HepG2 (cell line): ENCODE data around the gene IST1. TPM values are rescaled to one million over a fixed set of nuclear protein-coding genes. Genes with fewer than 3 reads are reported as not detected.
A peak's percentile ranks its signal among the peaks of the same experiment; 100 is the strongest.

ENCODE experiments used
- ATF7-NPFF ChIP-seq: sonication (generic); formaldehyde crosslinking; IDR thresholded peaks from 2 replicates; pipeline ENCODE4 v1.8.1; 2023; ENCODE audit warnings: mild to moderate bottlenecking, low read depth, missing genetic modification reagents, moderate library complexity
- FOXJ3 ChIP-seq: sonication (generic); formaldehyde crosslinking; IDR thresholded peaks from 2 replicates; pipeline ENCODE4 v1.4.0; 2020; ENCODE audit warnings: missing genetic modification reagents, mild to moderate bottlenecking, borderline replicate concordance
- HDAC1 ChIP-seq: sonication (generic); formaldehyde crosslinking; IDR thresholded peaks from 2 replicates; pipeline ENCODE4 v1.5.1; 2020; ENCODE audit warnings: mild to moderate bottlenecking, missing genetic modification reagents
- HNF4G ChIP-seq, 2 experiments: sonication (generic) in 1 of 2; formaldehyde crosslinking in 1 of 2; IDR thresholded peaks; 2 replicates each; pipeline versions ENCODE4 v1.4.0 to v1.6.1; 2011 to 2020; ENCODE audit warnings: borderline replicate concordance in 2 of 2, low read depth in 2 of 2, mild to moderate bottlenecking in 2 of 2, low read length in 1 of 2, missing genetic modification reagents in 1 of 2, moderate library complexity in 1 of 2
- MXD4 ChIP-seq: IDR thresholded peaks from 2 replicates; pipeline ENCODE4 v1.6.1; 2016; ENCODE audit warnings: mild to moderate bottlenecking, missing biosample characterization, missing genetic modification reagents
- ONECUT2 ChIP-seq: sonication (generic); formaldehyde crosslinking; IDR thresholded peaks from 2 replicates; pipeline ENCODE4 v1.4.0; 2020; ENCODE audit warnings: missing genetic modification reagents
- ZNF354B ChIP-seq: sonication (generic); formaldehyde crosslinking; IDR thresholded peaks from 2 replicates; pipeline ENCODE4 v1.8.0; 2022; ENCODE audit warnings: mild to moderate bottlenecking, missing genetic modification reagents
- ZNF598 ChIP-seq: sonication (generic); formaldehyde crosslinking; IDR thresholded peaks from 2 replicates; pipeline ENCODE4 v1.5.1; 2020; ENCODE audit warnings: mild to moderate bottlenecking, missing genetic modification reagents, borderline replicate concordance
- polyA plus RNA-seq, 8 experiments: library from polyadenylated mRNA; depleted of rRNA in 3 of 8; stranded (reverse) in 7 of 8; unstranded in 1 of 8; fragments of >200 nt; fragmentation: Illumina TruSeq in 4 of 8; extraction: Trizol in 4 of 8; gene quantifications; 2 replicates each; pipeline versions ENCODE4 v1.2.1 to v1.2.3, GENCODE V29; 2011 to 2016; ENCODE audit warnings: low read depth in 4 of 8, missing spikeins in 1 of 8, mixed read lengths in 1 of 8; ENCODE audit not compliant: insufficient read depth in 1 of 8
- total RNA-seq, 5 experiments: library from RNA; depleted of rRNA; stranded (reverse); fragments of >200 nt; fragmentation: Illumina TruSeq; extraction: Trizol; gene quantifications; 2 replicates each; pipeline ENCODE4 v1.2.3, GENCODE V29; 2016; ENCODE audit warnings: low read depth in 1 of 5
- TF ChIP-seq, protein P1 (sequence below): sonication (generic); formaldehyde crosslinking; IDR thresholded peaks from 2 replicates; pipeline ENCODE4 v1.8.1; 2023; ENCODE audit warnings: mild to moderate bottlenecking, moderate library complexity, missing genetic modification reagents
- TF ChIP-seq, protein P2 (sequence below): sonication (generic); formaldehyde crosslinking; IDR thresholded peaks from 2 replicates; pipeline ENCODE4 v1.5.1; 2020; ENCODE audit warnings: missing genetic modification reagents, mild to moderate bottlenecking, borderline replicate concordance
- TF ChIP-seq, protein P3 (sequence below): sonication (generic); formaldehyde crosslinking; IDR thresholded peaks from 2 replicates; pipeline ENCODE4 v1.4.0; 2020; ENCODE audit warnings: mild to moderate bottlenecking, missing genetic modification reagents
- TF ChIP-seq, protein P4 (sequence below): sonication (generic); formaldehyde crosslinking; IDR thresholded peaks from 2 replicates; pipeline ENCODE4 v1.5.0; 2020; ENCODE audit warnings: missing genetic modification reagents
- TF ChIP-seq, protein P5 (sequence below): sonication (generic); formaldehyde crosslinking; IDR thresholded peaks from 2 replicates; pipeline ENCODE4 v1.4.0; 2020; ENCODE audit warnings: missing genetic modification reagents, borderline replicate concordance
- TF ChIP-seq, protein P6 (sequence below): sonication (generic); formaldehyde crosslinking; IDR thresholded peaks from 2 replicates; pipeline ENCODE4 v1.5.1; 2020; ENCODE audit warnings: mild to moderate bottlenecking, missing genetic modification reagents

The IST1 gene
- total and polyA plus RNA-seq, 2 of the 13 experiments (the other 11 are each of a cell fraction or from before 2014, with no cell fraction given) = 346 to 415 TPM

DNA sequence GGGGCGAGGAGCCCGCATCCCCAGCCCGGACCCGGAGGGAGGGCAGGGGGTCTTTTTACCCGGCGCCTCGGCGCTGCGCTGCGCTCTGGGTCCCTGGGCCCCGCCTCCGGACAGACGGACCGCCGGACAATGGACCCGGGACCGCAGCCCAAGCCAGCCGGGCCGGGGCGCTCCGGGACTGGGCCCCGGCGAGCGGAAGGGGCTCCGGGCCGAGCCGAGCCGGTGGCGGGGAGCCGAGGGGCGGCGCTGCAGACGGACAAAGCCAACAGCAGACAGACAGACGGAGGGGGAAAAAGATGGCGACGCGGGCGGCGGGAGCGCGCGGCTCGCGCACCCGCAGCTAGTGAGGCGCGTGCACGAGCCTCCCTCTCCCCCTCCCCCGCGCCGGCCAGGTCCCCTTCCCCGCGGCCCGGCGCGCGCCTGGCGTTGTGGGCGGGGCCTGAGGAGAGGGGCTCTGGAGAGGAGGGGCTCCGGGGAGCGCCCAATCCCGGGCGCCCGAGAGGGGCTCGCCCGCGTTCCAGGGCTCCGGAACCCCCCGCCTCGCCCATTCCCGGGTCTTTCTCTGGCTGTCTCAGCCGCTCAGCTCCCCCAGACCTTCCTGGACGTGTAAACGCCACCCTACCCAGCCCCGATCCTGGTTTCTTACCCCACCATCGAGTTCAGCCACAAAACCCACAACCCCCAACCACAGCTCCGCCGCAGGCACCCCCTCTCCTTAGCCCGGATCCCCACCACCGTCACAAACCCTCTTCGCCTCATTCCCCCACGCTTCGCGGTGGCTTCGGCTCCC, 11.3 kb upstream of the IST1 start, which contains the start of gene ZNF821 (continued):
- TF ChIP-seq HNF4G (IDR thresholded peaks at IDR 0.05; ENCODE audit: borderline replicate concordance, low read depth, low read length) = no peak
- TF ChIP-seq HNF4G (CRISPR knock-in tag; IDR thresholded peaks at IDR 0.05; ENCODE audit: borderline replicate concordance, low read depth) = no peak; the same call in 1 of the 2 replicates
- TF ChIP-seq ZNF598 = no peak
- peak; percentile 60; the same call in 1 of the 2 replicates for TF ChIP-seq ATF7-NPFF (CRISPR knock-in tag)
- no peak; the same call in 1 of the 2 replicates for TF ChIP-seq MXD4
- no peak for TF ChIP-seq FOXJ3 (CRISPR knock-in tag)
- TF ChIP-seq, protein P1, sequence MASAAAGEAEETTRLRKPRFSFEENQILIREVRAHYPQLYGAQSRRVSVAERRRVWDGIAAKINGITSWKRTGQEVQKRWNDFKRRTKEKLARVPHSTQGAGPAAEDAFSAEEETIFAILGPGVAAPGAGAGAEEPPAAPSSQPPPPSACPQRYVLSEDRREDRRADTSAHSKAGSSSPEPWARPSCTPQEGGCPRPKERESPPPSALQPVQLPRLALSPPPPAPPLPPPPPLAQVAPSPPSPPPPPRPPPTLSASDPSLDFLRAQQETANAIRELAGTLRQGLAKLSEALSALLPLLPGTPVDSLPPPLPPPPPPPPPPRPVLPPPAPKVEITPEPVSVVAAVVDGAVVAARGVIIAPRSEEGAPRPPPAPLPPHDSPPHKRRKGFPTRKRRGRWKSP (CRISPR knock-in tag) = 0 out of 2 replicates have a peak, but pooled peaks have one; percentile 13
- TF ChIP-seq, protein P2, sequence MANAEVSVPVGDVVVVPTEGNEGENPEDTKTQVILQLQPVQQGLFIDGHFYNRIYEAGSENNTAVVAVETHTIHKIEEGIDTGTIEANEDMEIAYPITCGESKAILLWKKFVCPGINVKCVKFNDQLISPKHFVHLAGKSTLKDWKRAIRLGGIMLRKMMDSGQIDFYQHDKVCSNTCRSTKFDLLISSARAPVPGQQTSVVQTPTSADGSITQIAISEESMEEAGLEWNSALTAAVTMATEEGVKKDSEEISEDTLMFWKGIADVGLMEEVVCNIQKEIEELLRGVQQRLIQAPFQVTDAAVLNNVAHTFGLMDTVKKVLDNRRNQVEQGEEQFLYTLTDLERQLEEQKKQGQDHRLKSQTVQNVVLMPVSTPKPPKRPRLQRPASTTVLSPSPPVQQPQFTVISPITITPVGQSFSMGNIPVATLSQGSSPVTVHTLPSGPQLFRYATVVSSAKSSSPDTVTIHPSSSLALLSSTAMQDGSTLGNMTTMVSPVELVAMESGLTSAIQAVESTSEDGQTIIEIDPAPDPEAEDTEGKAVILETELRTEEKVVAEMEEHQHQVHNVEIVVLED = no peak
- TF ChIP-seq ONECUT2 (CRISPR knock-in tag) = no peak
- TF ChIP-seq, protein P3, sequence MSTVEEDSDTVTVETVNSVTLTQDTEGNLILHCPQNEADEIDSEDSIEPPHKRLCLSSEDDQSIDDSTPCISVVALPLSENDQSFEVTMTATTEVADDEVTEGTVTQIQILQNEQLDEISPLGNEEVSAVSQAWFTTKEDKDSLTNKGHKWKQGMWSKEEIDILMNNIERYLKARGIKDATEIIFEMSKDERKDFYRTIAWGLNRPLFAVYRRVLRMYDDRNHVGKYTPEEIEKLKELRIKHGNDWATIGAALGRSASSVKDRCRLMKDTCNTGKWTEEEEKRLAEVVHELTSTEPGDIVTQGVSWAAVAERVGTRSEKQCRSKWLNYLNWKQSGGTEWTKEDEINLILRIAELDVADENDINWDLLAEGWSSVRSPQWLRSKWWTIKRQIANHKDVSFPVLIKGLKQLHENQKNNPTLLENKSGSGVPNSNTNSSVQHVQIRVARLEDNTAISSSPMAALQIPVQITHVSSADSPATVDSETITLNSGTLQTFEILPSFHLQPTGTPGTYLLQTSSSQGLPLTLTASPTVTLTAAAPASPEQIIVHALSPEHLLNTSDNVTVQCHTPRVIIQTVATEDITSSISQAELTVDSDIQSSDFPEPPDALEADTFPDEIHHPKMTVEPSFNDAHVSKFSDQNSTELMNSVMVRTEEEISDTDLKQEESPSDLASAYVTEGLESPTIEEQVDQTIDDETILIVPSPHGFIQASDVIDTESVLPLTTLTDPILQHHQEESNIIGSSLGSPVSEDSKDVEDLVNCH (CRISPR knock-in tag) = no peak
- TF ChIP-seq, protein P4, sequence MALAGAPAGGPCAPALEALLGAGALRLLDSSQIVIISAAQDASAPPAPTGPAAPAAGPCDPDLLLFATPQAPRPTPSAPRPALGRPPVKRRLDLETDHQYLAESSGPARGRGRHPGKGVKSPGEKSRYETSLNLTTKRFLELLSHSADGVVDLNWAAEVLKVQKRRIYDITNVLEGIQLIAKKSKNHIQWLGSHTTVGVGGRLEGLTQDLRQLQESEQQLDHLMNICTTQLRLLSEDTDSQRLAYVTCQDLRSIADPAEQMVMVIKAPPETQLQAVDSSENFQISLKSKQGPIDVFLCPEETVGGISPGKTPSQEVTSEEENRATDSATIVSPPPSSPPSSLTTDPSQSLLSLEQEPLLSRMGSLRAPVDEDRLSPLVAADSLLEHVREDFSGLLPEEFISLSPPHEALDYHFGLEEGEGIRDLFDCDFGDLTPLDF (CRISPR knock-in tag) = no peak
- no peak; the same call in none of the 2 replicates for TF ChIP-seq HDAC1 (CRISPR knock-in tag)
- TF ChIP-seq, protein P5, sequence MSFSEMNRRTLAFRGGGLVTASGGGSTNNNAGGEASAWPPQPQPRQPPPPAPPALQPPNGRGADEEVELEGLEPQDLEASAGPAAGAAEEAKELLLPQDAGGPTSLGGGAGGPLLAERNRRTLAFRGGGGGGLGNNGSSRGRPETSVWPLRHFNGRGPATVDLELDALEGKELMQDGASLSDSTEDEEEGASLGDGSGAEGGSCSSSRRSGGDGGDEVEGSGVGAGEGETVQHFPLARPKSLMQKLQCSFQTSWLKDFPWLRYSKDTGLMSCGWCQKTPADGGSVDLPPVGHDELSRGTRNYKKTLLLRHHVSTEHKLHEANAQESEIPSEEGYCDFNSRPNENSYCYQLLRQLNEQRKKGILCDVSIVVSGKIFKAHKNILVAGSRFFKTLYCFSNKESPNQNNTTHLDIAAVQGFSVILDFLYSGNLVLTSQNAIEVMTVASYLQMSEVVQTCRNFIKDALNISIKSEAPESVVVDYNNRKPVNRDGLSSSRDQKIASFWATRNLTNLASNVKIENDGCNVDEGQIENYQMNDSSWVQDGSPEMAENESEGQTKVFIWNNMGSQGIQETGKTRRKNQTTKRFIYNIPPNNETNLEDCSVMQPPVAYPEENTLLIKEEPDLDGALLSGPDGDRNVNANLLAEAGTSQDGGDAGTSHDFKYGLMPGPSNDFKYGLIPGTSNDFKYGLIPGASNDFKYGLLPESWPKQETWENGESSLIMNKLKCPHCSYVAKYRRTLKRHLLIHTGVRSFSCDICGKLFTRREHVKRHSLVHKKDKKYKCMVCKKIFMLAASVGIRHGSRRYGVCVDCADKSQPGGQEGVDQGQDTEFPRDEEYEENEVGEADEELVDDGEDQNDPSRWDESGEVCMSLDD (CRISPR knock-in tag) = peak; percentile 46; the same call in 1 of the 2 replicates
- TF ChIP-seq, protein P6, sequence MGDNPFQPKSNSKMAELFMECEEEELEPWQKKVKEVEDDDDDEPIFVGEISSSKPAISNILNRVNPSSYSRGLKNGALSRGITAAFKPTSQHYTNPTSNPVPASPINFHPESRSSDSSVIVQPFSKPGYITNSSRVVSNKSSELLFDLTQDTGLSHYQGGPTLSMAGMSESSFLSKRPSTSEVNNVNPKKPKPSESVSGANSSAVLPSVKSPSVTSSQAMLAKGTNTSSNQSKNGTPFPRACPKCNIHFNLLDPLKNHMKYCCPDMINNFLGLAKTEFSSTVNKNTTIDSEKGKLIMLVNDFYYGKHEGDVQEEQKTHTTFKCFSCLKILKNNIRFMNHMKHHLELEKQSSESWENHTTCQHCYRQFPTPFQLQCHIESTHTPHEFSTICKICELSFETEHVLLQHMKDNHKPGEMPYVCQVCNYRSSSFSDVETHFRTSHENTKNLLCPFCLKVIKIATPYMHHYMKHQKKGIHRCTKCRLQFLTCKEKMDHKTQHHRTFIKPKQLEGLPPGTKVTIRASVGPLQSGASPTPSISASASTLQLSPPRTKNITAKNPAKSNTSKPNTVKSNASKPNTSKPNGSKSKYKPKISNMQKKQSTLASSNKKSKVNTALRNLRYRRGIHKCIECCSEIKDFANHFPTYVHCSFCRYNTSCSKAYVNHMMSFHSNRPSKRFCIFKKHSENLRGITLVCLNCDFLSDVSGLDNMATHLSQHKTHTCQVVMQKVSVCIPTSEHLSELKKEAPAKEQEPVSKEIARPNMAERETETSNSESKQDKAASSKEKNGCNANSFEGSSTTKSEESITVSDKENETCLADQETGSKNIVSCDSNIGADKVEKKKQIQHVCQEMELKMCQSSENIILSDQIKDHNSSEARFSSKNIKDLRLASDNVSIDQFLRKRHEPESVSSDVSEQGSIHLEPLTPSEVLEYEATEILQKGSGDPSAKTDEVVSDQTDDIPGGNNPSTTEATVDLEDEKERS = no peak
- TF ChIP-seq ZNF354B (CRISPR knock-in tag) = no peak
